Thoracic aorta (tissue), 2 donors: ENCODE results near the gene DCTN4. TPM values are rescaled to one million over a fixed set of nuclear protein-coding genes. Genes with fewer than 3 reads are reported as not detected.

Source experiments
- ATAC-seq: fragments of 150-250 bp; one replicate; pipeline ENCODE4 v1.8.0; 2017; ENCODE audit warnings: low read depth; ENCODE audit not compliant: insufficient number of reproducible peaks, low FRiP score
- DNase-seq: peaks from one replicate; pipeline ENCODE4 v3.0.0-alpha.2; 2020; ENCODE audit warnings: low spot score
- H3K27ac ChIP-seq, 2 donors: fragments of 200-600 bp; sonication (generic); 1 replicate in 1 of 2; 2 replicates in 1 of 2; pipeline ENCODE4 v1.5.1; 2016; ENCODE audit warnings: mild to moderate bottlenecking in 2 of 2, moderate library complexity in 2 of 2
- H3K27me3 ChIP-seq: fragments of 200-600 bp; sonication (generic); replicated peaks from 2 replicates; pipeline ENCODE4 v1.6.0; 2016; ENCODE audit warnings: mild to moderate bottlenecking; ENCODE audit not compliant: insufficient read depth
- H3K36me3 ChIP-seq: fragments of 200-600 bp; sonication (generic); one replicate; pipeline ENCODE4 v1.5.1; 2016
- H3K4me1 ChIP-seq, 2 donors: fragments of 200-600 bp; sonication (generic); 1 replicate in 1 of 2; 2 replicates in 1 of 2; pipeline versions ENCODE4 v1.5.1 to v1.6.0; 2016; ENCODE audit warnings: low read depth in 2 of 2, mild to moderate bottlenecking in 1 of 2; ENCODE audit not compliant: control insufficient read depth in 1 of 2
- H3K4me3 ChIP-seq: fragments of 200-600 bp; sonication (generic); 2 replicates; pipeline ENCODE4 v1.5.1; 2016; ENCODE audit warnings: mild to moderate bottlenecking
- H3K9me3 ChIP-seq: fragments of 200-600 bp; sonication (generic); 2 replicates; pipeline ENCODE4 v1.5.1; 2016
- CTCF ChIP-seq: fragments of 200-600 bp; sonication (generic); IDR thresholded peaks from one replicate; pipeline ENCODE4 v1.5.1; 2019; ENCODE audit warnings: antibody characterized with exemption
- total RNA-seq, 2 donors: library from RNA; depleted of rRNA; stranded (reverse); fragments of >200 nt; gene quantifications; one replicate each; pipeline versions ENCODE4 v1.1.0 to v1.2.3, GENCODE V29; 2016

The DCTN4 gene
- total RNA-seq, 2 donors from 2014 or later, result 37.9 to 49.0 TPM

- H3K27me3 ChIP-seq, result no peaks in the 10 kb centered on the region
- no peaks in the 10 kb centered on the region for H3K36me3 ChIP-seq
- ATAC-seq (no peak), DNase-seq (no peak)
- no peak for TF ChIP-seq CTCF
- H3K4me1 ChIP-seq, result peaks cover 76 to 88% of the 10 kb centered on the region in 2 donors
- no peak overlapping the region for H3K4me3 ChIP-seq
- peak overlapping the region; percentile 28 to 51 for H3K27ac ChIP-seq
- no peaks in the 10 kb centered on the region for H3K9me3 ChIP-seq
Observed at GRCh38 chr5:150786876-150787275, 28.1 kb upstream of the DCTN4 start.

GRCh38 chr5:150785950-150786349 is 27.1 kb upstream of the DCTN4 start:
- peak overlapping the region in 1 of 2 donors; percentile 1 for H3K27ac ChIP-seq
- no peaks in the 10 kb centered on the region for H3K27me3 ChIP-seq
- ATAC-seq (no peak), DNase-seq (no peak)
- no peaks in the 10 kb centered on the region for H3K36me3 ChIP-seq
- H3K4me3 ChIP-seq, result no peak overlapping the region
- no peak for TF ChIP-seq CTCF
- H3K4me1 ChIP-seq, result peaks cover 78 to 88% of the 10 kb centered on the region in 2 donors
- H3K9me3 ChIP-seq, result no peaks in the 10 kb centered on the region

- peak overlapping the region; percentile 96 to 98 for H3K27ac ChIP-seq
- no peaks in the 10 kb centered on the region for H3K36me3 ChIP-seq
- DNase-seq, result no peak
- H3K9me3 ChIP-seq, result no peaks in the 10 kb centered on the region
- peak; percentile 43 for ATAC-seq
- TF ChIP-seq CTCF, result no peak
- H3K27me3 ChIP-seq, result no peaks in the 10 kb centered on the region
- peaks cover 67 to 76% of the 10 kb centered on the region in 2 donors for H3K4me1 ChIP-seq
- peak overlapping the region; percentile 52 for H3K4me3 ChIP-seq
Observed at GRCh38 chr5:150783422-150783928, 24.7 kb upstream of the DCTN4 start.

DNA sequence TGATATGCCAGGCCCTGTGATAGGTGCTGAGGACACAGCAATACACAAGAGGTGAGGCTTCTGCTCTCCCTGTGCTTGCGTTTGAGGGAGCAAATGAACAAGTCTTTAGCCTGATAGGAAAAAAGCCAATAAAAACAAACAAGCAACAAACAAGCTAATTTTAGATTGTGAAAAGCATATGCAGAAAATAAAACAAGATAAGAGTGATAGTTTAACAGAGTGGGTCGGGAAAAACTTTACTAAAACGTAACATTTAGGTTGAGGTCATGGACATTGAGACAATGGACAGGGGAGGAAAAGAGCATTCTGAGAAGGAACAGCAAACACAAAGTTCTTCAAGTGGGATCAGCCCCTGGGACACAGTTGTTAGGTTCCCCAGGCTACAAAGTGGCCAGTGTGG is 24.0 kb upstream of the DCTN4 start:
- H3K4me1 ChIP-seq, result peaks cover 64 to 74% of the 10 kb centered on the region in 2 donors

More for the DNA sequence above, 24.0 kb upstream of the DCTN4 start:
- peak overlapping the region; percentile 52 for H3K4me3 ChIP-seq
- H3K9me3 ChIP-seq, result no peaks in the 10 kb centered on the region
- no peaks in the 10 kb centered on the region for H3K27me3 ChIP-seq
- ATAC-seq, result no peak
- no peaks in the 10 kb centered on the region for H3K36me3 ChIP-seq
- peak overlapping the region; percentile 96 to 98 for H3K27ac ChIP-seq
- DNase-seq, result no peak
- TF ChIP-seq CTCF, result no peak
